Astrocyte of the cerebellum (primary cell): ENCODE measurements around the gene PUM2.

Experiments
- DNase-seq: peaks from one replicate; pipeline ENCODE4 v3.0.0-alpha.2; 2011; ENCODE audit warnings: low read depth
- H3K4me3 ChIP-seq: 2 replicates; pipeline ENCODE4 v1.5.1; 2011; ENCODE audit warnings: mild to moderate bottlenecking, low read depth, low read length, moderate library complexity
- in situ Hi-C: cut with HindIII; loops from 2 replicates; pipeline ENCODE4 v1.10.0; 2017; ENCODE audit warnings: low sequenced_read_pairs
- TF ChIP-seq, protein P1 (sequence below): IDR thresholded peaks from 2 replicates; pipeline ENCODE4 v1.5.1; 2012; ENCODE audit warnings: low read length, low read depth, moderate library complexity, mild to moderate bottlenecking; ENCODE audit errors: missing control alignments

PUM2 gene

DNA sequence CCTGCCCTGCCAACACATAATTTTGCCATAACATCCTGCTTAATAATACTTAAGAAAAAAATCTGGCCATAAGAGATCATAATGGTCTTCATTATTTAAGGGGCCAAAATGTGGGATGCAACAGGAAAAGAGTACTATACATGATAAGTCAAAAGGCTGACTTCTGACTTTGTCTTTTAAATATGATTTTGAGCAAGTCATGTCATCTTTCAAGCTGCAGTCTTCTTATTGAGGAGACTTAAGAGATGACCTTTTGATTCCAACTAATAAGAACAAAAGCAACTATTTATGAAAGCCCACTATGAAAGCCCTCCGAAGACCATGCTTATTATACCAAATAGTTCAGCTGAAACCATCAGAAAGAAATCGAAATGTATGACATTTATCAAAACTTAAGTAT lies 41.6 kb downstream of the PUM2 start:
- in situ Hi-C loops: no loop called here
- DNase-seq: no peak

DNA sequence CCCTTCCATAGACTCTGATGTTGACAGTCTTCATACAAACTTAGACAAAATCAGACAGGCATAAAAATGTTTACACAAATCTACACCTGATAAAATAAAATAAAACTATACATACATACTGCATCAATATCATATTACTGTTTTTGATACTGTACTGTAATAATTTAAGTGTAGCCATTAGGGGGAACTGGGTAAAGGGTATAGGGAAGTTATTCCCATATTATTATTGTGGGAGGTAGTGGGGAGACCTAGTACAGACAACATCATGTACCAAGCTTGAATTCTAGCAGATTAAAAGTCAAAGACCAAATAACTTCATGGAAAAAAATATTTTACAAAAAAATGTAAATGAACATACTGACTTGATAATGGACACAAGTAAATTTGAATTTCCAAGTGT lies 43.3 kb downstream of the PUM2 start:
- no peak for DNase-seq
- TF ChIP-seq, protein P1, sequence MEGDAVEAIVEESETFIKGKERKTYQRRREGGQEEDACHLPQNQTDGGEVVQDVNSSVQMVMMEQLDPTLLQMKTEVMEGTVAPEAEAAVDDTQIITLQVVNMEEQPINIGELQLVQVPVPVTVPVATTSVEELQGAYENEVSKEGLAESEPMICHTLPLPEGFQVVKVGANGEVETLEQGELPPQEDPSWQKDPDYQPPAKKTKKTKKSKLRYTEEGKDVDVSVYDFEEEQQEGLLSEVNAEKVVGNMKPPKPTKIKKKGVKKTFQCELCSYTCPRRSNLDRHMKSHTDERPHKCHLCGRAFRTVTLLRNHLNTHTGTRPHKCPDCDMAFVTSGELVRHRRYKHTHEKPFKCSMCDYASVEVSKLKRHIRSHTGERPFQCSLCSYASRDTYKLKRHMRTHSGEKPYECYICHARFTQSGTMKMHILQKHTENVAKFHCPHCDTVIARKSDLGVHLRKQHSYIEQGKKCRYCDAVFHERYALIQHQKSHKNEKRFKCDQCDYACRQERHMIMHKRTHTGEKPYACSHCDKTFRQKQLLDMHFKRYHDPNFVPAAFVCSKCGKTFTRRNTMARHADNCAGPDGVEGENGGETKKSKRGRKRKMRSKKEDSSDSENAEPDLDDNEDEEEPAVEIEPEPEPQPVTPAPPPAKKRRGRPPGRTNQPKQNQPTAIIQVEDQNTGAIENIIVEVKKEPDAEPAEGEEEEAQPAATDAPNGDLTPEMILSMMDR: no peak
- no peak overlapping the region for H3K4me3 ChIP-seq
- in situ Hi-C loops: no loop called here

More for the DNA sequence above, 41.6 kb downstream of the PUM2 start:
- TF ChIP-seq, protein P1: no peak
- H3K4me3 ChIP-seq: no peak overlapping the region

DNA sequence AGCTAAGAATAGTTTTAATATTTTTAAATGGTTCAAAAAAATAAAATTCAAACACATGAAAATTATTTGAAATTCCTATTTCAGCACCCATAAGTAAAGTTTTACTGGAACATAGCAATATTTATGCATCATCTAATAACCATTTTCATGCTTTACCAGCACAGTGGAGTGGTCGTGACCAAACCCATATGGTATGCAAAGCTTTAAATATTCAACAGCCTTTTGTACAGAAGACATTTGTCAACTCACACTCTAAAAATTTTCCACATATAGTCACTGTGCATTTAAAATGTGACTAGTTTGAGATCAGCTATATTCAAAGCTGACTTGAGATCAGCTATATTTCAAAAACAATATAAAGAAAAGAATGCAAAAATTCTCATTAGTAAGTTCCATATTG lies 46.2 kb downstream of the PUM2 start:
- peak; percentile 20 for DNase-seq
- in situ Hi-C loops: loop anchor here (5.0 kb wide), 1 partner anchor 62 kb away; no protein-coding TSS in a partner anchor
- TF ChIP-seq, protein P1: no peak
- no peak overlapping the region for H3K4me3 ChIP-seq

DNA sequence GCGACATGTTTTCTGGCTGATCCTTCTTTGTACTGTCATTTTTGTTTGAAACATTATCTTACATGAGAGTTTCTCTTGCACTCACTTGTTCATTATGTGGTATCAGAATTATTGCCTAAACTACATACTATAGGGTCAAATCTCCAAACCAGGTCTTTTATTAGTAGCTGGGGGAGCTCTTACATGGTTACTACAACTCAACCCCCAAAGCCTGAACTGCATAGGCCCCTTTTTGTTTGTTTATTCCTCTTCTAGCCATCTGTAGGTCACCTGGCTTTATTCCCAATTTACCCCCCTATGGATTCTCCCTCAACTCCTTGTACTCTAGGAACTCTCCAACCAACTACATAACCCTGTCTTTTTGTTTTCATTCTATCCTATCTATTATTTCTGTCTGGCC lies 46.7 kb downstream of the PUM2 start:
- DNase-seq: no peak
- TF ChIP-seq, protein P1: no peak
- in situ Hi-C loops: loop anchor here (5.0 kb wide), 1 partner anchor 62 kb away; no protein-coding TSS in a partner anchor
- H3K4me3 ChIP-seq: no peak overlapping the region

DNA sequence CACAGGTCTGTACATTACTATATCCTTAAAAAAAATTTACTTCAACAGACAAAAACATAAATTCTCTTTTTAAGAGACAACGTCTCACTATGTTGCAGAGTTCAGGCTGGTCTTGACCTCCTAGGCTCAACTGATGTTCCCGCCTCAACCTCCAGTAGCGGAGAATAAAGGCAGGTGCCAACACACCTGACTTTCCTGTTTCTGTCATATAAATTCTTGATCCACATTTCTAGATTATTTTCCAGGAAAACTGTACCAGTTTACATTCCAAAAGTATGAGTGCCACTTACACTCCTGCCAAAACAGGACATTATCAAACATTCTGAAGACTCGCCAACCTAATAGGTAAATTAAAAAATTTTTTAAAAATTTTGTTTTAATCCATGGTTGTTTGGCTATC lies 48.6 kb downstream of the PUM2 start:
- TF ChIP-seq, protein P1: no peak
- H3K4me3 ChIP-seq: no peak overlapping the region
- DNase-seq: no peak
- in situ Hi-C loops: loop anchor here (5.0 kb wide), 1 partner anchor 60 kb away; no protein-coding TSS in a partner anchor

DNA sequence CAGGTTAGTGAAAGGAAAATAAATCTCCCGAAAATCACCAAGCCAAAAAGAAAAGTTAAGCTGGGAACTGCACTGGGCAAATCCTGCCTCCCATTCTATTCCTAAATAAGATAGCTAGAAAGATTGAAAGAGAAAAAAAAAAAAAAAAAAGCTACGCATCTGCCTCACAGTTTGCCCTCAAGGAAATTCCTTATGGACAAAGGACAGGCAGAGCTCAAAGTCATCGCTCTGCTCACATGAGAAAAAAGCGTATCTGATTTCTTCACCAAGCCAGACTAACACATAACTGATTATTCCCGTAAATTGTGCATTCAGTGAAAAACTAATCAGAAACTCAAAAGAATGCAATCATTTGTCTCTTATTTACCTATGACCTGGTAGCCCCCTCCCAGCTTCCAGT lies 50.0 kb downstream of the PUM2 start:
- TF ChIP-seq, protein P1: no peak
- no peak overlapping the region for H3K4me3 ChIP-seq
- in situ Hi-C loops: loop anchor here (5.0 kb wide), 1 partner anchor 58 kb away; no protein-coding TSS in a partner anchor
- no peak for DNase-seq

DNA sequence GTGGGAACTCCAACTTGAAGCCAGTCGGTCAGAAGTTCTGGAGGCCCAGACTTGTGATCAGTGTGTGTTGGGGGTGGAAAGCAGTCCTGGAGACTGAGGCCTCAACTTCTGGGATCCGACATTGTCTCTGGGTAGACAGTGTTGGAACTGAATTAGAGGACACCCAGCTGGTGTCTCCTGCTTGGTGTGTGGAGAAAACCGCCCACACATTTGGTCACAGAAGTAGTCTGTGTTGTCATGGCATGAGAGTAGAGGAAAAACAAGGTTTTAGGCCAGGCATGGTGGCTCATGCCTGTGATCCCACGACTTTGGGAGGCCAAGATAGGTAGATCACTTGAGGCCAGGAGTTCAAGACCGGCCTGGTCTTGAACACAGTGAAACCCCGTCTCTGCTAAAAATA lies 51.5 kb downstream of the PUM2 start:
- H3K4me3 ChIP-seq: no peak overlapping the region
- in situ Hi-C loops: no loop called here
- TF ChIP-seq, protein P1: no peak
- no peak for DNase-seq
